ENCODE measurements around the gene NAA80.

- peak; percentile 43 to 53 (median 50) for TF ChIP-seq CTCF (IDR thresholded peaks at IDR 0.05)
- TF ChIP-seq POLR2A (IDR thresholded peaks at IDR 0.05), result no peak
Measured at GRCh38 chr3:50256978-50257890, 42.0 kb downstream of the NAA80 start.
